ENCODE results near the gene CD163L1.

DNA sequence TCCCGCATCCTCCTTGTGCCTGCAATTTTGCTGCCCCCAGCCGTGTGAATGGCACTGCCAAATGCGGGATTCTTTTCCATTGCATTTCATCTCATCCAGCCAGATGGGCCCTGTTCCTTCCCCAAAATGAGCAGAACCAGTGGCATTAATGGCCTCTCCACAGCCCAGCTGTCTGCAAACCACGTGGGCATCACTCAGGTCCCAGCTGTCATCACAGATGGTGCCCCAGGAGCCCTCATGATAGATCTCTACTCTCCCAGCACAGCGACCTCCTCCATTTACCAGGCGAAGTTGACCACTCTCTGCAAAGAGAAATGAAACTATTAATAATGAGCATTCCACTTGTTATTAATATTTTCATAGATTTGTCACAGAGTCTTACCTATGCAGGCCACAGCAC lies 42.6 kb upstream of the CD163L1 start:
- TF ChIP-seq, protein P1, sequence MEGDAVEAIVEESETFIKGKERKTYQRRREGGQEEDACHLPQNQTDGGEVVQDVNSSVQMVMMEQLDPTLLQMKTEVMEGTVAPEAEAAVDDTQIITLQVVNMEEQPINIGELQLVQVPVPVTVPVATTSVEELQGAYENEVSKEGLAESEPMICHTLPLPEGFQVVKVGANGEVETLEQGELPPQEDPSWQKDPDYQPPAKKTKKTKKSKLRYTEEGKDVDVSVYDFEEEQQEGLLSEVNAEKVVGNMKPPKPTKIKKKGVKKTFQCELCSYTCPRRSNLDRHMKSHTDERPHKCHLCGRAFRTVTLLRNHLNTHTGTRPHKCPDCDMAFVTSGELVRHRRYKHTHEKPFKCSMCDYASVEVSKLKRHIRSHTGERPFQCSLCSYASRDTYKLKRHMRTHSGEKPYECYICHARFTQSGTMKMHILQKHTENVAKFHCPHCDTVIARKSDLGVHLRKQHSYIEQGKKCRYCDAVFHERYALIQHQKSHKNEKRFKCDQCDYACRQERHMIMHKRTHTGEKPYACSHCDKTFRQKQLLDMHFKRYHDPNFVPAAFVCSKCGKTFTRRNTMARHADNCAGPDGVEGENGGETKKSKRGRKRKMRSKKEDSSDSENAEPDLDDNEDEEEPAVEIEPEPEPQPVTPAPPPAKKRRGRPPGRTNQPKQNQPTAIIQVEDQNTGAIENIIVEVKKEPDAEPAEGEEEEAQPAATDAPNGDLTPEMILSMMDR (IDR thresholded peaks at IDR 0.05) = no peak
- TF ChIP-seq EZH2 (IDR thresholded peaks at IDR 0.05) (no peak), EZH2phosphoT487 (IDR thresholded peaks at IDR 0.05) (no peak)

Measured in neural progenitor cell (in vitro differentiated cells).